Measurements from ENCODE around the gene KIAA0753. TPM values are rescaled to one million over a fixed set of nuclear protein-coding genes. Genes with fewer than 3 reads are reported as not detected.
A peak's percentile ranks its signal among the peaks of the same experiment; 100 is the strongest.

Gene KIAA0753
- total RNA-seq, 1 experiment from 2014 or later = 7.4 TPM

DNA sequence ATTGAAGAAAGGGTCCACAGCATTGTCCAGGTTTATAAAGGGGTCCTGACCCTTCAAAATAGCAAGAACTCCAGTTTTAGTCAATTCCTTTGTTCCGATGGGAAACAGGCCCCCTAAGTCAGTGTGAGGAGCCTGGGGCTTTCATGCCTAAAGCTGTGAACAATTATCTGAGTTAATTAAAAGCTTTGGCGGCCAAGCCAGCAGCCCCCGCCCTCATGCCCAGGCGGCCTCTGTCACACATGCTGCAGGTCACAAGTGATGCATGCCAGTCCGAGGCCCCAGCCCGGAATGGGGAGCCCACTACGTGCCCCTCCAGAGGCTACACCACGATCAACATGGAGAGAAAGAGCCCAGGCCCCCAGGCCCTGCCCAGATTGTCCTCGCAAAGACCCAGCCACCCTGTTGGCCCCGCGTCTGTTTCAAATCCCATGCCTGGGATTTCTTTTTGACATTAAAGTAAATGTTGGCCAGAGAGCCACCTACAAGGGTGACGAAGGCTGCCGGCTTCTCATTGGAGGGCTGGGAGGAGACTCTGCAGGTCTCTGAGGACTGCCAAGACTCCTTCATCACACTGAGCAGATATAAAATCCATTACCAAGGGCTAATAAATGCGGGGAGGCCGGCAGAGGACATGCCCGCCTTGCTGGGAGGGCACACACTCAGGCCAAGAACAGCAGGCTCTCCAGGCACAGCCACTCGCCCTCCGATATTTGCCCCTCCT lies 69.6 kb downstream of the KIAA0753 start:
- DNase-seq (ENCODE audit: low spot score) = no peak

DNA sequence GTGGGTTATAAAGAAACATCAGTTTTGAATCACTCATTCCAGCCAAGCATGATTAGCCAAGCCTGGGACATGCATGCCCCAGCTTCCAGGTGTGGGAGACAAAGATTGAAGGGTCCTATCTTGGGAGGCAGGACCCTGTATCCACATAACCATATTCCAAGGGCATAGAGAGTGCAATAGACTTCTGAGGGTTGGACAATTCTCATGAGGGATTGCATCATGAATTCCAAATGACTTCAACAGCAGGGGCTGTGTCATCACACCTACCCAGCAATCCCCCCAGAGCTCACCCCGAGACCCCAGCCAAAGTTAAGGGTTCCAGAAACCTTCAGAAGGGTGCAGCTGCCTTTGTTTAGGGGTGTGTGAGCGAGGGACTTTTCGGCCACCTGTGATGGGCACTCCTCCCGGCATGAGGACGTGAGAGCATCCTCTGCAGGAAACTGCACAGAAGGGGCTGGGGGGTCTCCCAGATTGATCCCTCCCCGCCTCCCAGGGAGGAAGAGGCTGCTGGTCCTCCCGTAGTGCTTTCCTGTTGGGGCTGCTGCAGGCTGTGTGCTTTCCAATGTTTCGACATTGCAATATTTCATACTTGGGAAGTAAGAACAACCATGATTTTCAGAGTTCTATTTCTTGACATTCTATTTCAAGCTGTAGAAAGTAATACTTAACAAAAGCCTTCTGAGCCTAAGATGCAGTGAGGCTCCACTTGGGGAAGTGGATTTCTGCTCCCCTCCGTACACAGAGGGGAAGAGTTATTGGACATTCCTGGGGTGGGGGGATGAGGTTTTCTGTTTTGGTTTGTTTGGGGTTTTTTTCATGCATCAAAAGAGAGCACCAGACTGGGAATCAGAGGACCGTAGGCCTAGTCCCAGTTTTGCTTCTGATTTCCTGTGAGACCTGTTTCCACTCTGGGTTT lies 70.9 kb downstream of the KIAA0753 start:
- no peak for DNase-seq (ENCODE audit: low spot score)

DNA sequence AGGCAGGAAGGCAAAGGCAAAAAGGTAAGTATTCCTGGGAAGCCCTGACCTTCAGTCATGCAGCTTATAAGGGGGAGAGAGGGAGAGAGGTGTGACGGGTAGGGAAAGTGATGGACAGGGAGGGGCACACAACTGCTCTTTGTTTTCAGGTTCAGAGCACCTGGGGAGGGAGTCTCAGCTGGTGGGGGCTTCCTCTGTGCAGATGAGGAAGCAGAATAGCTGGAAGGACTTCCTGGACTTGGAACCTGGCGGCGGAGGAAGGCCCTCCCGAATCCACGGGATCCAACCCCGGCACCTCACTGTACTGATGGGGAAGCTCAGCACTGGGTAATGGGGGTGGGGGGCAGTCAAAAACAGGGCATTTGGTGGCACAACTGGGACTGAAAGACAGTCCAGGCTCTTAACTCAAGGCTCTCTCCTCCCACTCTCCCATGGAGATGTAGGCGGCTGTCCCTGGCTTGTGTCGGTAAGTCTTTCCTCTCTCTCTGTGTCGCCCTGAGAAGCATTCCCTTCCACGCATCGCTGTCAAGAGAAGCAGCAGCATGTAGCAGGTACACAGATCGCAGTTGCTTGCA lies 72.2 kb downstream of the KIAA0753 start:
- no peak for DNase-seq (ENCODE audit: low spot score)

DNA sequence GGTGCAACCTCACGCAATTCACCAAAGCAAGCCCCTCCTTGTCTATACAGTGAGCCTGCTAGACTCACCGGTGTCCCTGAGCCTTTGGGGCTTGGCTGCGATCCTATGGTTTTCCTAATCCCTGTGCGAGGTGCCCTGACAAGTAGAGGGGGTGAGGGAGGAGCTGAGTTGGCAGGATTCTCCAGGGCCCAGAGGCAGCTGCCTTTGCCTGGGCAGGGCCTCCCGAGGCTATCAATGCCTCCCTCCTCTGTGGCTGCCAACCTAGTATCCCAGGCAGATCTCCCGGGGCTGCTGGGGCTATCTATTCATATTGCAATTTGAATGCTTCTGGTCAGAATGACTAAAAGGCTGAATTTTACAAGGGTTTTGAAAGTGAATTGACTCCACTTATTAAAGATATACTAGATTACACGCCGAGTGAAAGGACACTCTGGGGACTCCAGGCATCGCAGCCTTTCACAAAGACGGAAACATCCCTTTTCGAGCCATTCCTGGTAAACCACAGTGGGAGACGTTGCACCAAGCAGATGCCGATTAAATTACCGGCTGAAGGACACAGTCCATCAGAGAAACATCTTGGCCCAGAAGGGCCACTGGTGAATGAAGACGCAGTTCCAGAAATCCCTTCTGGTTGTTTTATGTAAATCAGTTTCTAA lies 72.9 kb downstream of the KIAA0753 start:
- no peak for DNase-seq (ENCODE audit: low spot score)

DNA sequence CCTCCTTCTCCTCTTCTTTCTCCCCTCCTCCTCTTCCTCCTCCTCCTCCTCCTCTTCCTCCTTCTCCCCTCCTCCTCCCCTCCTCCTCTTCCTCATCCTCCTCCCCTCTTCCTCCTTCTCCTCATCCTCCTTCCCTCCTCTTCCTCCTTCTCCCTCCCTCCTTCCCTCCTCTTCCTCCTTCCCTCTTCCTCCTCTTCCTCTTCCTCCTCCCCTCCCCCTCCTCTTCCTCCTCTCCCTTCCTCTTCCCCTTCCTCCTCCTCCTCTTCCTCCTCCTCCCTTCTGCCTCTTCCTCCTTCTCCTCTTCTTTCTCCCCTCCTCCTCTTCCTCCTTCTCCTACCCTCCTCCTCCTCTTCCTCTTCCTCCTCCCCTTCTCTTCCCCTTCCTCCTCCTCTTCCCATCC lies 79.1 kb downstream of the KIAA0753 start:
- DNase-seq (ENCODE audit: low spot score) = no peak

DNA sequence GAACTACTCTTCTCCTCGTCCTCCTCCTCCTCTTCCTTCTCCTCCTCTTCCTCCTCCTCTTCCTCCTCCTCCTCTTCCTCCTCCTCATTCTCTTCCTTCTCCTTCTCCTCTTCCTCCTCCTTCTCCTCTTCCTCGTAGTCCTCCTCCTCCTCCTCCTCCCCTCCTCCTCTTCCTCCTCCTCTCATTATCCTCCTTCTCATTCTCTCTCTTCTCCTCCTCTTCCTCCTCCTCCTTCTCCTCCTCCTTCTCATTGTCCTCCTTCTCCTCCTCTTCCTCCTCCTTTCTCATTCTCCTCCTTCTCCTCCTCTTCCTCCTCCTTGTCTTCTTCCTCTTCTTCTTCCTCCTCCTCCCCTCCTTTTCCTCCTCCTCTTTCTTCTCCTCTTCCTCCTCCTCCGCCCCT lies 80.0 kb downstream of the KIAA0753 start:
- DNase-seq (ENCODE audit: low spot score) = no peak

DNA sequence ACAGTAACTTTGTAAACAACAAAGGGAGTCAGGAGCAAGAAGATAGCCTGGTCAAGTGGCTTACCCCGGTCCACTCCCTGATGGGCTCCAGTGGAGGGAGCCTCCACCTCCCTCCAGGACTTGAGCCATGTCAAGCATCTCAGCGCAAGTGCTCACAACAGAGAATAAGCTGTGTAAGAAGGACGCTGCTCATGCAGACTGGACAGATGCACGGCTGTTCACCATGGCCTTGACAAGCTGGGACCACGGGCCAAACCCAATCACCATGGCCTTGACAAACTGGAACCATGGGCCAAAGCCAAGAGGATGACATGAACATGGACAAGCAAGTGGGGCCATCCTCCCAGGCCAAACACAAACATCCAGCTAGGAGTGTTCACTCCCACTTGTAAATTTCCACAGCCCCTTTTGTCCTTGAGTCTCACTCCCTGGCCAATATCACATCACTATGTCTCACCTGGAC lies 80.7 kb downstream of the KIAA0753 start:
- DNase-seq (ENCODE audit: low spot score) = no peak

DNA sequence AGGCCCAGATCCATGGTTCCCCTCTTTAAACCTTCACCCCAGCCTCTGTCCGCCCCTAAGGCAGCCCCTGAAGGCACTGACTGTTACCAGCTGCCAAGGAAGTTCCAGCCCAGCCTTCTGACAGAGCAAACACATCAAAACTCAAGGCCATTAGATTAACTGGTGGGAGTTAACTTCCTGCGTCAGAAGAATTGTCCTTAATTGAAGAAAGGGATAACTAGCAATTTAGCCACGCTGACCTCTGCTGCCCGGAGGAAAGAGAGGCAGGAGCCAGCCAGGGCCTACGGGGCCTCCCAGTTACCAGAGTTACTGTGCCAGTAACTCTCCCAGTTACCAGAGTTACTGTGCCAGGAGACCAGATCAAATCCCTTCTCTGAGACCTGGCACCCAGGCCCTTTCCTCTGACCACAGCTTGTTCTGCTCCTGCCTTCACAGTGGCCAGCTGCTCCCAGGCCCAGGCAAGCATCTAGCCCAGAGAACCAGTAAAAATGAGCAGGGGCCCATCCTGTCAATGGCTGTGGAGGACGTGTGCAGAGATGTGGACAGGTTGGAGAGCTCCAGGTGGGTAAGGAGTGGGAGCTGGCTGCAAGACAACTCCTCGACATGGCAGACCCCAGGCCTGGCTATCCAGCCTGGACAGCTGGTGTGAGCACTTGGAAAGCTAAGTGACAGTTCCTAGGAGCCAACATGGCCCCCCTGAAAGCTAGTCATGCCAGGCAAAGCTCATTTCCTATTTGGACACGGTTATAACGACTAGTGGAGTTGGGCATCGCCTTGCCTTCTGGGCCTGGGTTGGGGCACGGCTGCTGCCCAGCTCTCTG lies 81.4 kb downstream of the KIAA0753 start:
- no peak for DNase-seq (ENCODE audit: low spot score)

DNA sequence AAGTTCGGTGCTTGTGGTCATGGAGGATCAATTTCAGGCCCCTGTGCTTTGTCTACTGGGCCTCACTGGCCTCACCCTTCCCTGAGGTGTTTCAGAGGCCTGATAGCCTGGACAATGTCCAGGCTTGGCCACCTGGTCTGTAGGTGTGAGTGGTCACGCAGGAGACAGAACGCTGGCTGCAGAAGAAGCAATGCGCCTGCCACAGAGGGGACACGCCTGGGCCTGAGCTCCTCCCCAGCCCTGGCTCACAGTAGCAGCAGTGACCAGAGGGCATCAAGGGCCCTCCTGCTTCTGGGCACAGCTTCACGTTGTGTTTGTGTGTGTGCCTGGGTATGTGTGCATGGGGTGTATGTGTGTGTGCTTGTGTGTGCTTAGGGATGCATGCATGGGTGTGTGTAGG lies 82.2 kb downstream of the KIAA0753 start:
- no peak for DNase-seq (ENCODE audit: low spot score)

DNA sequence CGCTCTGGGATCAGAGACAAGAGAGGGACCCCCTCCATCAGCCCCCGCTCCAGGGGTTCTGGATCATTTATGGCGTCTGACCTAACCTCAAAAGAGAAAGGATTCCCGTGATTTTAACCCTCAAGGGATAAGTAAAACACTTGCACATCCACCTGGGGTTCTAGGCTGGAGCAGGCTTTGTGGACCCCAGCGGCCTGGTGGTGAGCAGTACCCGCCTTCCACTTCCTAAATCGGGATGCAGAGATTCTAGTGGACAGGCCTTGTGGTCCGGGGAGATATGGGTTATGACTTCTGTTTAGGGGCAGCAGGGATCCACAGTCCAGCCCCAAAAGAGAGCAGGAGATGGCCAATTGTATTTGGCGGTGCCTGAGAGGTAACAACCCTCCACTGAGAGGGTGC lies 83.5 kb downstream of the KIAA0753 start:
- no peak for DNase-seq (ENCODE audit: low spot score)

DNA sequence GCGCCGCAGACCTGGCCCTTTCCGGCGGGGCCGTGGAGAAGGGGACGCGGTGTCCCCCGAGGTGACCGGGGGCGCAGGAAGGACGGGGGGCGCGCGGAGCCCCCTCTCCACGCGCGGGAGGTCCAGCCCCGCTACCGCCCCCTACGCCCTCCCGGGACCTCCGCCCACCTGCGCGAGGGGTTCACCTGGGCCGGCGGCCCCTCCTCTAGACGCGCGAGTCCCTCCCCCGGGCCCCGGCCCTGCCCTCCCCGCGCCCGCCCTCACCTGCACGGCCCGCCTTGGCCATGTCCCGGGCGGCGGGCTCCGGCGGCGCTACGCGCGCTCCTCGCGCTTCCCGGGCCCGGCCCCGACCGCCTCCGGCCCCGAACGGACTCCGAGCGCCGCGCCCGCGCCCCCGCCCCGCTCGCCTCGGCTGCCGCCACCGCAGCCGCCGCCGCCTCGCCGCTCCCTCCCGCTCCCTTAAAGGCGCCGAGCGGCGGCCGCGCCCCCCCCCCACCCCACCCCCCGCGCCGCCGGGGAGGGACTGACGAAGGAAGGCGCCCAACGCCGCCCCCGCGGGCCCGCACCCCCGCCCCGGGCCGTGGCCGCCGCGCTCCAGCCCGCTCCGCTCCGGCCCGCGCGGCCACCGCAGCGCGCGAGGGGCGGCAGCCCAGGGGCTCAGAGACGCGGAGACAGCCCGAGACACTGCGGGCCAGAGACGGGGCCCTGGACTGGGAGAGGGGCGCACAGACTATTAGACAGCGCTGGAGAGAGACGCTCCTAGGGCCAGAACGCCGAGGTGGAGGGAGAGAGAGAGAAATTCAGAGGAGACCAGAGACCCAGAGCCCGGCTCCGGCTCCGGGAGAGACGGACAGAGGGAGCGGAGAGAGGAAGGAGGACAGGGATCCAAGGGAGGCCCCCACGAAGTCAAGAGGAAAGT lies 84.1 kb downstream of the KIAA0753 start, which contains the start of gene PITPNM3:
Gene PITPNM3 (minus strand): TSS at position 435 of the 919 bp plus-strand sequence. CDS start 149 bp downstream, at position 286.
- DNase-seq (ENCODE audit: low spot score) = no peak

DNA sequence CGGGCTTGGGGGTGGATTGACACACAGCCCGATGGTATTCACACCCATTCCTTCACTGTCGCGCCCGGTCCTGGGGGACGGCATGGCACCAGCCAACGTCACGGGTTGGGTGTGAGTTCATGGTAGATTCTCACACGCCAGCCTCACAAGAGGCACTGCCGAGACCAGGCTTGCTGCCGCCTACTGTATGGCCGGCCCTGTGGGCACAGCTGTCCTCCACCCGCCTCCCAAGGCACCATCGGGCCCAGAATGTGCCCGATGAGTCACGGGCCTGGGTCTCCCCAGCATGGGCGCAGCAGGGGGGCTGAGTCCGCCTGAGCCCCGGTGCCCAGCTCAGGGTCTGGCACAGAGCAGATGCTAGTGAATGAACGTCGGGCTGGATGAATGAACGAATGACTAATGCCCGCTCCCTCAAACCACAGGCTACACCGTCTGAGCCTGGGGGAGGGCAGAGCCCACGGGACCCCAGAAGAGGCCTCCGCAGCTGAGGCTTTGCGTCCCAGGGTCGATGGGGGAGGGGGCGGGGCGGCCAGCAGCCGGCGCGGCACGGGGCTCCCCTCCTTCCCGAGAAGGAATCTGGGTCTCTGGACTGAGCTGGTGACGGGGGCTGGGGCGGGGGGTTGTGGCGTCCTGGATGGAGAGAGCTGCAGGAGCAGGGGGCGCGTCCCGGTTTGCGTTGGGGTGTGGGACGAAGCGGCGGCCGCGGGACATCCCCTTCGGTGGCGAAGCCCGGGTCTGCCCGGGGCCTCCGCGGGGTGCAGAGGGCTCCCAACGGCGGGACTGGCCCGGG lies 85.0 kb downstream of the KIAA0753 start:
- DNase-seq (ENCODE audit: low spot score) = peak; percentile 36

DNA sequence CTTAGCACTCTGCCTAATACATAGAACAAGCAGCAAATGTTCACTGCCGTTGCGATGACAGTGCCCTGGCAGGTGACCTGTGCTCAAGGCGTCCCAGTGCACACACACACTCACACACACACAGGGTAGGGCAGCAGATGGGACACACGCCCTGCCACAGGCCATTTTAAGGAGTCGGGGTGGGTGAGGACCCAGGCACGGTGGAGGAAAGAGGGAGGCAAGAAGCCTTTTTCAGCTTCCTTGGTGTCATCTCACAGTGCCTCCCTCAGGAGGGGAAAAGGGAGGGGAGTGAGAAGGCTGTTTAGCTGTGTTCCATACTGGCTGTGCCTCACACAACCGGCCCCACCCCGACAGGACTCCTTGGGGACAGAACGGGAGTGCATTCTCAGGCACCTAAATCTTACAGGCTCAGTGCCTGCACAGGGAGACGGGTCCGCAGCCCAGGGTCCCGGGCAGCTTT lies 85.6 kb downstream of the KIAA0753 start:
- DNase-seq (ENCODE audit: low spot score) = no peak

DNA sequence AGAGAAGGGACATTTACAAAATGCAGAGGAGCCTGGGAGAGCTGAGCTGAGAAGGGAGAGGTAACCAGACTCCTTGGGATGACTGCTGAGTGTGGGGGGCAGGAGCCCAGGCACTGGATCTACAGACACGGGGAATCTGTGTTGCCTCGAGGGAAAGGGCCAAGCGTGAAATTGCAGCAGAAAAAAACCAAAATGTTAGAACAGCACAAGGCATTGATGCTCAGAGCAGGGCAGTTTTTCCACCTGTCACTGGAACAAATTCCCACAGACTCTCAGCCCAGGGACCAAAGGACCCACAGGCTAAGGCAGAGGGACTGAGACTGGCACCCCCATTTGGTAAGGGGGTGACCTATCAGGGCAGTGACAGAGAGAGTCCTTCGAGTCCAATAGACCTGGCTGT lies 86.2 kb downstream of the KIAA0753 start:
- no peak for DNase-seq (ENCODE audit: low spot score)

DNA sequence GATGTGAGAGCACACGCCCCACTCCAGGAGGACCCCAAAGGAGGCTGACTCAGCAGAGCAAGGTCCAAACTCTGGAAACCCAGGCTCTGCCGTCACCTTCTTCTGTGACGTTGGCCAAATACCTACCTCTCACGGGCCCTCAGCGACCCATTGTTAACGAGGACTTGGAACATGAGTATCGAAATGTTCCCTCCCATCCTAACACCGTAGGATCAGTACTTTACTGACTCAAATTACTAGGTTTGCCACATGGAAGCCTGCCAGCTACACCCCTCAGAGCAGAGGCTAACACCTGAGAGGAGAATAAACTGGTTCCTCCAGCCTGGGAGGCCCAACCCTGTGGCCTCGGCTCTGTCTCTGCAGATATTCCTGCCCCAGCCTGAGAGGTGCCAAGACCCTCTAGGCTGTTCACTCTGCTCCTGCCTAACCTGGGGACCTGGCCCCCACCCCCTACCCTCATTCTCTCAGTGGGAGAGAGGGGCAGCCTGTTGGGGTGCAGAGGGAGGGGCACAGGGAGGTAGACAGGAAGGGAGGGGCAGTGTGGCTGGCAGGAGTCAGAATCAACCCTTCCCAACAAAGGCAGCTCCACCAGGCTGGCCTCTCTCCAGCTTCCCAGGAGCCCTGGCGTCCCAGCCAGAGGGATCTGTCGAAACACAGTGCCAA lies 88.5 kb downstream of the KIAA0753 start:
- DNase-seq (ENCODE audit: low spot score) = peak; percentile 83

DNA sequence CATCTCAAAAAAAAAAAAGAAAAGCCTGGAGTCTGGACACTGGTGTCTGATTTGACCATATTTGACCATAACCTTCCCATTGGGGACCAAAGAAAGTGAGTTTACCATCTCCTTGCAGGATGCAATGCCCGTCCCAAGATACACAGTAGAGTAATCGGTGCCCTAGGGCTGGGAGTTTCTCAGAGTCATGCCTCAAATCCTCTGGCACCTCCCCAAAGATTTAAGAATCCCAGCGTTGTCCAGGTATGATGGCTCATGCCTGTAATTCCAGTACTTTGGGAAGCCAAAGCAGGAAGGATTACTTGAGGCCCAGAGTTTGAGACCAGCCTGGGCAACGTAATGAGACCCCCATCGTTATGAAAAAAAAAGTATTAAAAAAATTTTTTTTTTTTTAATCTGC lies 89.2 kb downstream of the KIAA0753 start:
- no peak for DNase-seq (ENCODE audit: low spot score)

DNA sequence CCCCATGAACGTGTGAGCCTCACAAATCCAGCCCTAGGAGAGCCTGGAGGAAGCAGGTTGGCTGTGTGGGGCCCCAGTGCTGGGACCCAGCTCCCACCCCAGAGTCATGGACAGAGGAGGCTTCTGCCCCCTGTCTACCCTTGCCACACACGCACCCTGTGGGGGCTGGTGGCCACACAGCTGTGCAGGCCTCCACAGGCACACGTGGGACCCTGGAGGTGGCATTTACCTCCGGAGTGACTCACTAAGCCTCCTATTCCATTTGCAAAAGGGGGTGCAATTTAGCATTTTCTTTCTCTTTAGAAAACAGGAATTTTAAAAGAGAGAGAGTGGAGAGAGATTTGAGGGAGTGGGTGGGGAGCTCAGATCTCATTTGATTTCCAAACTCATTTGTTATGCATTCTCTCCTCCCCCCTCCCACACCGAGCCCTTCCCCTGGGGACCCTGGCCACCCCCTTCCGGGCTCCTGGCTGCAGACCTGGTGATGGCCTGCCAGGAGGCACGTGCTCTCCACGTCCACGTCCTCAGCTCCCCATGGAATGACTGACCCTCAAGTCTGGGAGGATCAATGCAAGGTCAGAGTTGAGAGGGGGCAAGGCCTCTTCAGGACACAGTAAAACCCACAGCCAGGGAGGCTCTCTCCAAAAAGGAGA lies 91.0 kb downstream of the KIAA0753 start:
- DNase-seq (ENCODE audit: low spot score) = no peak

All from HT-29 (cell line).